Brain pericyte (primary cell): ENCODE results near the gene HECTD4.
"Not testable (repeated sequence)": the region's sequence is repeated elsewhere in the genome, so short reads cannot be mapped to it uniquely, and the experiment has no call there.

Source experiments
- DNase-seq: peaks from one replicate; pipeline ENCODE4 v3.0.0-alpha.2; 2012; ENCODE audit warnings: low read depth, low spot score

The HECTD4 gene

GRCh38 chr12:112406519-112407488, 24.6 kb upstream of the HECTD4 start:
- no peak for DNase-seq

GRCh38 chr12:112401903-112402498, 19.8 kb upstream of the HECTD4 start:
- no peak for DNase-seq

- no peak for DNase-seq
Measured at GRCh38 chr12:112401054-112401453, 18.8 kb upstream of the HECTD4 start.

- no peak for DNase-seq
Measured at GRCh38 chr12:112393328-112393727, 11.1 kb upstream of the HECTD4 start.

- DNase-seq: not testable (repeated sequence)
Measured at GRCh38 chr12:112389922-112390654, 7.9 kb upstream of the HECTD4 start.

GRCh38 chr12:112389228-112389627, 7.0 kb upstream of the HECTD4 start:
- no peak for DNase-seq

- no peak for DNase-seq
Measured at GRCh38 chr12:112386726-112387125, 4.5 kb upstream of the HECTD4 start.

- DNase-seq: no peak
Measured at GRCh38 chr12:112382866-112383265, 635 bp upstream of the HECTD4 start.

GRCh38 chr12:112381406-112381882, 787 bp downstream of the HECTD4 start:
- DNase-seq: no peak

- no peak for DNase-seq
Measured at GRCh38 chr12:112380663-112381405, 1.4 kb downstream of the HECTD4 start.

GRCh38 chr12:112375105-112375504, 7.1 kb downstream of the HECTD4 start:
- no peak for DNase-seq

GRCh38 chr12:112374166-112374740, 8.0 kb downstream of the HECTD4 start:
- no peak for DNase-seq

- DNase-seq: no peak
Measured at GRCh38 chr12:112370868-112371510, 11.2 kb downstream of the HECTD4 start.

- no peak for DNase-seq
Measured at GRCh38 chr12:112370199-112370598, 12.0 kb downstream of the HECTD4 start.

- no peak for DNase-seq
Measured at GRCh38 chr12:112368856-112369255, 13.4 kb downstream of the HECTD4 start.

GRCh38 chr12:112367965-112368364, 14.3 kb downstream of the HECTD4 start:
- DNase-seq: no peak

GRCh38 chr12:112362310-112362709, 19.9 kb downstream of the HECTD4 start:
- DNase-seq: no peak

GRCh38 chr12:112361271-112361670, 21.0 kb downstream of the HECTD4 start:
- DNase-seq: no peak

GRCh38 chr12:112359290-112359689, 22.9 kb downstream of the HECTD4 start:
- DNase-seq: no peak

GRCh38 chr12:112357214-112357613, 25.0 kb downstream of the HECTD4 start:
- no peak for DNase-seq

- no peak for DNase-seq
Measured at GRCh38 chr12:112354399-112354798, 27.8 kb downstream of the HECTD4 start.
